Ovary (tissue), 9 donors: Measurements from ENCODE around the gene C5orf24. TPM values are rescaled to one million over a fixed set of nuclear protein-coding genes. Genes with fewer than 3 reads are reported as not detected.

Experiments used
- DNase-seq, 5 donors: peaks; one replicate each; pipeline ENCODE4 v3.0.0-alpha.2; 2019 to 2020
- H3K27ac ChIP-seq, 2 donors: fragments of 200-600 bp; one replicate each; pipeline versions ENCODE4 v1.5.1 to v1.8.0; 2019 to 2022
- H3K27me3 ChIP-seq: fragments of 200-600 bp; one replicate; pipeline ENCODE4 v1.8.0; 2022
- H3K36me3 ChIP-seq: fragments of 200-600 bp; sonication (generic); one replicate; pipeline ENCODE4 v1.5.1; 2019
- H3K4me1 ChIP-seq: one replicate; pipeline ENCODE4 v1.8.1; 2013; ENCODE audit warnings: mild to moderate bottlenecking, moderate library complexity; ENCODE audit not compliant: insufficient read depth
- H3K4me3 ChIP-seq: fragments of 200-600 bp; sonication (generic); one replicate; pipeline ENCODE4 v1.5.1; 2017
- H3K9me3 ChIP-seq, 2 donors: fragments of 200-600 bp in 1 of 2; sonication (generic) in 1 of 2; one replicate each; pipeline versions ENCODE4 v1.5.1 to v1.8.1; 2013 to 2019; ENCODE audit warnings: mild to moderate bottlenecking in 1 of 2, moderate library complexity in 1 of 2
- EP300 ChIP-seq: sonication (generic); formaldehyde crosslinking; IDR thresholded peaks from one replicate; pipeline ENCODE4 v1.6.1; 2017; ENCODE audit warnings: antibody characterized with exemption
- POLR2A ChIP-seq: fragments of 450-650 bp; IDR thresholded peaks from one replicate; pipeline ENCODE4 v1.6.1; 2017; ENCODE audit warnings: antibody characterized with exemption, mild to moderate bottlenecking, moderate library complexity
- WGBS, 3 donors: extraction: QIAGEN DNeasy Blood & Tissue Kit in 1 of 3; methylation state at CpG; one replicate each; pipeline versions ENCODE4 v1.1.5 to v1.1.7; 2013 to 2017; 5-methylcytosine and 5-hydroxymethylcytosine counted together
- intact Hi-C, 4 donors: fragments of 100-400 bp; cut with DNase I; formaldehyde crosslinking; loops; one replicate each; pipeline versions ENCODE4 v1.11.0 to v1.15.1; 2022 to 2023
- polyA plus RNA-seq, 2 donors: library from polyadenylated mRNA; stranded (reverse); fragments of 200-250 nt in 1 of 2; fragments of 350-450 nt in 1 of 2; fragmentation: Illumina TruSeq in 1 of 2; extraction: RNeasy Lipid Tissue Mini Kit (QIAGEN cat#74804) in 1 of 2; gene quantifications; one replicate each; pipeline ENCODE4 v1.2.3, GENCODE V29; 2013 to 2014
- total RNA-seq, 7 donors: library from RNA; depleted of rRNA in 2 of 7; stranded (reverse); fragments of >200 nt in 2 of 7; fragmentation: NEBNext Ultra II Directional in 3 of 7; extraction: Animal tissue kit (Norgen Biotek cat#: 25700) in 3 of 7; gene quantifications; one replicate each; pipeline versions ENCODE4 v1.1.0 to v1.2.4, GENCODE V29; 2016 to 2023
- TF ChIP-seq, protein P1 (sequence below), 3 donors: fragments of 450-650 bp in 2 of 3; fragments of 200-600 bp in 1 of 3; IDR thresholded peaks; one replicate each; pipeline versions ENCODE4 v1.5.1 to v1.8.0; 2016 to 2022; ENCODE audit warnings: antibody characterized with exemption in 3 of 3, mild to moderate bottlenecking in 1 of 3
- donor health status: DM: no; HTN: no; CAD: no; lungs with moderate emphysema.
- donor health status: DM: no; HTN: no; CAD: no.
- donor health status: Bipolar disorder and iron deficiency.
- donor health status: DM: yes; HTN: yes; CAD: no.
- donor health status: DM: no; HTN: no; CAD: no.
- donor health status: DM: yes; HTN: yes; CAD: no.

The C5orf24 gene
- total and polyA plus RNA-seq, 9 donors = 20.0 to 46.8 (median 36.3) TPM

DNA sequence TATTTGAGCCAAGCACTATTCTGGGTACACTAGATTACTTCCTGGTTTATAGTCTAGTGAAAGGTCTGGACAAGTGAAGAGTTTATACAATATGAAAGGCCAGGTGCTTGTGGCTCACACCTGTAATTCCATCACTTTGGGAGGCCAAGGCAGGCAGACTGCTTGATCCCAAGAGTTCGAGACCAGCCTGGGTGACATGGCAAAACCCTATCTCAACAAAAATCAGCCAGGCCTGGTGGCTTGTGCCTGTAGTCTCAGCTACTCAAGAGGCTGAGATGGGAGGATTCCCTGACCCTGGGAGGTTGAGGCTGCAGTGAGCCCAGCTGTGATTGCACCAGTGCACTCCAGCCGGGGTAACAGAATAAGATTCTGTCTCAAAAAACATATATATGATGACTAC lies 18.9 kb downstream of the C5orf24 start:
- Histone ChIP-seq H3K4me1 (no peaks in the 10 kb centered on the region), H3K27ac (no peak overlapping the region), H3K36me3 (no peaks in the 10 kb centered on the region), H3K27me3 (no peaks in the 10 kb centered on the region), H3K4me3 (no peak overlapping the region), H3K9me3 (no peaks in the 10 kb centered on the region)
- intact Hi-C loops = no loop called here
- DNase-seq = no peak
- 80 to 94% (median 91%) methylated on average over 2 of the region's 2 CpGs for WGBS, 3 donors
- TF ChIP-seq, protein P1, sequence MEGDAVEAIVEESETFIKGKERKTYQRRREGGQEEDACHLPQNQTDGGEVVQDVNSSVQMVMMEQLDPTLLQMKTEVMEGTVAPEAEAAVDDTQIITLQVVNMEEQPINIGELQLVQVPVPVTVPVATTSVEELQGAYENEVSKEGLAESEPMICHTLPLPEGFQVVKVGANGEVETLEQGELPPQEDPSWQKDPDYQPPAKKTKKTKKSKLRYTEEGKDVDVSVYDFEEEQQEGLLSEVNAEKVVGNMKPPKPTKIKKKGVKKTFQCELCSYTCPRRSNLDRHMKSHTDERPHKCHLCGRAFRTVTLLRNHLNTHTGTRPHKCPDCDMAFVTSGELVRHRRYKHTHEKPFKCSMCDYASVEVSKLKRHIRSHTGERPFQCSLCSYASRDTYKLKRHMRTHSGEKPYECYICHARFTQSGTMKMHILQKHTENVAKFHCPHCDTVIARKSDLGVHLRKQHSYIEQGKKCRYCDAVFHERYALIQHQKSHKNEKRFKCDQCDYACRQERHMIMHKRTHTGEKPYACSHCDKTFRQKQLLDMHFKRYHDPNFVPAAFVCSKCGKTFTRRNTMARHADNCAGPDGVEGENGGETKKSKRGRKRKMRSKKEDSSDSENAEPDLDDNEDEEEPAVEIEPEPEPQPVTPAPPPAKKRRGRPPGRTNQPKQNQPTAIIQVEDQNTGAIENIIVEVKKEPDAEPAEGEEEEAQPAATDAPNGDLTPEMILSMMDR (IDR thresholded peaks at IDR 0.05) = no peak
- TF ChIP-seq POLR2A (no peak), EP300 (no peak)

DNA sequence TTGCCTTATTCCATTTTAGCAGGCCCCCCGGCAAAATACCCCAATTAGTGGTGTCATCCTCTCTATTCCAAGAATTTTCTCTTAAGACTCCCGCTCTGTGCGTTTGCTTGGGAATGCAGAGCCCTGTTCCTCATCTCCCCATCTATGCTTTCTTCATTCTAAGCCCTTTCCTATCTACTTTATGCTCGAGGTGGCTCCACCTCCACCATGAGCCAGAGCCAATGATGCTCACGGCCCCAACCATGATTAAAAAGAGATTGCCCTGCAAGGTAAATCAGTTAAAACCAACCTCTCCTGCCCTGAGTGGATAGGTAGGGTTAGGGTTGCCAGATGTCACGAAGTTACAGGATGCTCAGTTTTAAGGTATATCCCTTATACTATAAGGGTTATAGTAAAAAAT lies 27.7 kb downstream of the C5orf24 start:
- Histone ChIP-seq H3K27me3 (no peaks in the 10 kb centered on the region), H3K27ac (peak overlapping the region in 1 of 2 donors; percentile 87), H3K36me3 (no peaks in the 10 kb centered on the region), H3K4me1 (peaks cover 6% of the 10 kb centered on the region), H3K9me3 (no peaks in the 10 kb centered on the region), H3K4me3 (no peak overlapping the region)
- WGBS, 3 donors = 83 to 84% (median 83%) methylated on average over 6 of the region's 6 CpGs
- DNase-seq = no peak
- intact Hi-C loops = no loop called here
- TF ChIP-seq POLR2A = no peak
- TF ChIP-seq, protein P1 (IDR thresholded peaks at IDR 0.05) = no peak
- TF ChIP-seq EP300 = no peak

DNA sequence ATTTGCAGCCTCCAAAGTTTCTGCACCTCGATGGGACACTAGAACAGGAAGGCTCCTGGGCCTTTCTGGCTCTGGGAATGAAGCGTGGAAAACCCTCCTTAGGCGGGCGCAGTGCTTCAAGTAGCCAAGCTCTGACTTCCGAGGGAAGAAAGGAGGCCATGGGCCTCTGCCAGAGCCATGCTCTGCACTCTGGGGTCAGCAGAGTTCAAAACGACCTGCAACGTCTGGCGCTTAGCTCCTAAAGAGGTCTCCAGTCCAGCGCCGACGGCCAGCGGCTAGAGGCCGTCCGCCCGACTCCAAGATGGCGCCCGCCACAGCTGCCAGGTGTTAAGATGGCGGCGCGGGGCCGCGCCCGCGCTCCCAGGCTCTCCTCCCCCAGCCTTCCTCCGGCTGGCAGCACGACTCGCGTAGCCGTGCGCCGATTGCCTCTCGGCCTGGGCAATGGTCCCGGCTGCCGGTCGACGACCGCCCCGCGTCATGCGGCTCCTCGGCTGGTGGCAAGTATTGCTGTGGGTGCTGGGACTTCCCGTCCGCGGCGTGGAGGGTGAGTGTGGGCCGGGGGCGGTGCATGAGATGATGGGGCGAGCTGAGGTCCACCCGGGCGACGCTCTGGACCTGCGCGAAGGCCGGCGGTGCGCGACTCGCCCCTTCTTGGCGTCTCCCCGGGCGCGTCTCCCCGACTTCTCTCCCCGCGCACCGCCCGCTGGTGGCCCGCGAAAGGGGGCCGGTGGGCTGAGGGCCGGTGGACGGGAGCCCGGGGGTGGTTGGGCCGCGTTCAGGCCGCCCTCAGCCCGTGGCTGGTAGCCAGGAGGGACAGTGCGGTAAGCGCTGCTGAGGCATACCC lies 28.4 kb downstream of the C5orf24 start, which contains the start of gene TXNDC15:
TXNDC15 (plus strand) TSS at position 385 of the 844 bp plus-strand sequence; CDS start at position 442, 57 bp downstream.
- WGBS, 3 donors = 2 to 3% (median 3%) methylated on average over 56 to 79 of the region's 79 CpGs

DNA sequence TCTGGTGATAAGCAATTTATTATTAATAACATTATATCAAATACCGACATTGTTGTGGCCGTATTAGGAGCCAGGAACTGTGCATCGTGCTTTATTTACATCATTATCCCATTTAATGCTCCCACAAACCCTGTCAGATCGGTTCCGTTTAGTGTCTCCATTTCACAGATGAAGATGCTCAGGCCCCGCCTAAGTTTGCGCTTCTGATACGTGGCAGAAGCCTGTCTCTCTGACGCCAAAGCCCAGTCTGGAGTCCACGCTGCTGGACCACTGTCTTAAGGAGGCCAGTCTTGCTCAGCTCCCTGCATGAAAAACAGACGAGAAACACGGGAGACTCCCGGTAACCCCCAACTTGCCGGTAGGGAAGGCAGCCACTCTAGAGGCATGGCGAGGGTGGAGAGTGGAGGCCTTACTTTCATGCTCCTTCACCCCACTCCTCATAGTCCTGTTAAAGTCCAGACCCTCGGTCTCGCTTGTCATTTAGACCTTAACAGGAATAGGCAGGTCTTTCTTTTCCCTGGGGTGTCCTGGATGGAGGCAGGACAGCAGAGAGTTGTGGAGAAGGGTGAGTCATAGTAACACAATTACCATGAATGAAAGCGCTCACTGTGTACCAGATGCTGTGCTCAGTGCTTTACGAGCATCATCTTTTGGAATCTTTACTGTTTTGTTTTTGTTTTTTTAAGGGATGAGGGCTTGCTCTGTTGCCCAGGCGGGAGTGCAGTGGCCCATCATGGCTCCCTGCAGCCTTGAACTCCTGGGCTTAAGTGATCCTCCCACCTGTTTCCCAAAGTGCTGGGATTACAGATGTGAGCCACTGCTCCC lies 29.3 kb downstream of the C5orf24 start:
- intact Hi-C loops = no loop called here
- Histone ChIP-seq H3K36me3 (no peaks in the 10 kb centered on the region), H3K27me3 (no peaks in the 10 kb centered on the region), H3K27ac (peak overlapping the region; percentile 83 to 87), H3K4me1 (peaks cover 6% of the 10 kb centered on the region), H3K4me3 (peak overlapping the region; percentile 75), H3K9me3 (no peaks in the 10 kb centered on the region)
- 1 to 3% (median 2%) methylated on average over 20 of the region's 20 CpGs for WGBS, 3 donors
- DNase-seq = peak; percentile 51 to 63 (median 58)
- no peak for TF ChIP-seq EP300
- TF ChIP-seq POLR2A = no peak
- TF ChIP-seq, protein P1 (IDR thresholded peaks at IDR 0.05) = no peak

More for the DNA sequence above, 28.4 kb downstream of the C5orf24 start, which contains the start of gene TXNDC15:
- H3K36me3 ChIP-seq = no peaks in the 10 kb centered on the region
- peak within 1 kb of the TSS; percentile 75 for H3K4me3 ChIP-seq
- H3K27me3 ChIP-seq = no peaks in the 10 kb centered on the region
- H3K4me1 ChIP-seq = peaks cover 6% of the 10 kb centered on the region
- intact Hi-C loops = no loop called here
- no peaks in the 10 kb centered on the region for H3K9me3 ChIP-seq
- peak within 1 kb of the TSS; percentile 83 to 87 for H3K27ac ChIP-seq
- peak; percentile 81 to 92 (median 87) for DNase-seq
- peak; percentile 45 for TF ChIP-seq POLR2A
- TF ChIP-seq, protein P1 (IDR thresholded peaks at IDR 0.05) = no peak
